Fibroblast of villous mesenchyme (primary cell): ENCODE data around the gene FOXN3. TPM values are rescaled to one million over a fixed set of nuclear protein-coding genes. Genes with fewer than 3 reads are reported as not detected.
"Not testable (repeated sequence)": the region's sequence is repeated elsewhere in the genome, so short reads cannot be mapped to it uniquely, and the experiment has no call there.

Experiments
- DNase-seq: peaks from one replicate; pipeline ENCODE4 v3.0.0-alpha.2; 2010; ENCODE audit warnings: low read depth
- H3K4me3 ChIP-seq: 2 replicates; pipeline ENCODE4 v1.5.1; 2011; ENCODE audit warnings: low read depth, mild to moderate bottlenecking, low read length
- CTCF ChIP-seq: IDR thresholded peaks from 2 replicates; pipeline ENCODE4 v1.5.1; 2012; ENCODE audit warnings: low read depth, mild to moderate bottlenecking, low read length; ENCODE audit not compliant: insufficient read depth
- total RNA-seq: library from RNA; depleted of rRNA; stranded (reverse); fragments of >200 nt; gene quantifications from 2 replicates; pipeline ENCODE4 v1.2.3, GENCODE V29; 2012

Gene FOXN3
- total RNA-seq, 1 donor, result 33.2 TPM

- DNase-seq, result no peak
- no peak overlapping the region for H3K4me3 ChIP-seq
- no peak for TF ChIP-seq CTCF
These were observed 294.9 kb downstream of the FOXN3 start for GRCh38 chr14:89121968-89122620.

DNA sequence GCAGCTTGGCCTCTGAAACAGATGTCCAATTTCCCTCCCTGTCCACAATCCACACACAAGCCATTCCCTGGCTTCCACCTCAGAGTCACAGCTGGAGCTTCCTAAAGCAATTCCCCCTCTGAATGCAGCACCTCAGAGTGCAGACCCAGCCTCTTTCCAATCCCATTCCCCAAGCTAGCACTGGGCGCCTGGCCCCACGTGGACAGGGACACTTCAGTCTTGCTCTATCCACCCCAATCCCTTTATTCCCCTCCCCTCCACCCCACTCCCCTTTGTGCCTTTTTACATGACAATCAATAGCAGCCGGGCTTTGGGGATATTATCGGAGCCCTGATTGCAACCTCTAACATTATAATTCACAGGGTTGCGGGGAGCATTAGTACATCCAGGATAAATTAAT is 300.0 kb downstream of the FOXN3 start:
- H3K4me3 ChIP-seq, result no peak overlapping the region
- no peak for DNase-seq
- TF ChIP-seq CTCF, result no peak

DNA sequence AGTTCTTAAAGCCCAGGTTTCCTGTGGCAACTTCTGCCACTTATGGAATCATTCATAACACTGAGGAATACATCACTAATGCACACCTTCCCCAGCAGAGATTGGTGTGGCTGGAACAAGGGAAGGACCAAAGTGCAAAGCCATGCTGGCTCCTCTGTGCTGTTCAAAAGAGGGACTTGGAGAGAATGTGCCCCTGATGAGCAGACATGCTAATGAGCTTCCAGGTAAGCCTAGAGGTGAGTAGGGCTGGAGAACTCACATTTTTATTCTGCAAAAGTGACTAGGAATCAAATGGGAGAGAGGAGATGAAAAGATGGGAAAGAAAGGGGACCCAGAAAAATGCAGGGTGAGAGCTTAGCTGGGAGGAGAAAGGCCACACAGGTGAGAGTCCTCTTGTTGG is 302.9 kb downstream of the FOXN3 start:
- H3K4me3 ChIP-seq, result no peak overlapping the region
- no peak for TF ChIP-seq CTCF
- no peak for DNase-seq

DNA sequence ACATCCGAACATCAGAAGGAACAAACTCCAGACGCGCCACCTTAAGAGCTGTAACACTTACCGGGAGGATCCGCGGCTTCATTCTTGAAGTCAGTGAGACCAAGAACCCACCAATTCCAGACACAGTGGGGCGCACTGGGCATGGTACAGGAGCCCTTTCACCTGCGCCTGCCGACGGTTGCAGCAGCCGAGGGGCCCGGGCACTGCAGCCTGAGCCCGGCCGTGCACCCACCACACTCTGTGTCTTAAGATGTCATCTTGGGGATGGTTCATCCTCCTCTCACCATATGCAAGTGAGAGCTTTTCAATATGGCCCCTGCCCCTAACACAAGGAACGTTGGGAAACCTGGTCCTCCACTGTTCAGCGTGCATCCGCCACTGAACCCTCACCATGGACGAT is 304.3 kb downstream of the FOXN3 start:
- DNase-seq, result no peak
- no peak for TF ChIP-seq CTCF
- H3K4me3 ChIP-seq, result no peak overlapping the region

GRCh38 chr14:89111766-89112543 is 305.1 kb downstream of the FOXN3 start:
- H3K4me3 ChIP-seq, DNase-seq: not testable (repeated sequence)

DNA sequence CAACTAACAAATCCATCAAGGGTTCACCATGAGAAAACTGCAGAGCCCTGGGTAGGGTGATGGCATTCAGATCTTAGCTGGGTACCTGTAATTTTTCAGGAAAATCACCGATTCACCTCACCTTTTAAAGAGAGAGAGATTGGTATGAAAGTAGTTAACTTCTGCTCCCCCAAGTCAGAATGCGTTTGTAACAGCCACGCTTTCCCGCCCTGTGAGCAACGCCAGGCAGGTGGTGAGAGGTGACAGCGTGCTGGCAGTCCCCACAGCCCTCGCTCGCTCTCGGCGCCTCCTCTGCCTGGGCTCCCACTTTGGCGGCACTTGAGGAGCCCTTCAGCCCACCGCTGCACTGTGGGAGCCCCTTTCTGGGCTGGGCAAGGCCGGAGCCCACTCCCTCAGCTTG is 305.8 kb downstream of the FOXN3 start:
- DNase-seq, H3K4me3 ChIP-seq: not testable (repeated sequence)

GRCh38 chr14:89110110-89110509 is 306.9 kb downstream of the FOXN3 start:
- H3K4me3 ChIP-seq, result no peak overlapping the region
- no peak for DNase-seq
- no peak for TF ChIP-seq CTCF

GRCh38 chr14:89108608-89109007 is 308.4 kb downstream of the FOXN3 start:
- no peak for TF ChIP-seq CTCF
- DNase-seq, result no peak
- no peak overlapping the region for H3K4me3 ChIP-seq
